Activated naive CD8-positive, alpha-beta T cell treated with anti-CD3 and anti-CD28 coated beads, Interleukin-2, amount 50 U/mL, for 24 hours (primary cell): Measurements from ENCODE around the gene HTR3A.
"Not testable (repeated sequence)": the region's sequence is repeated elsewhere in the genome, so short reads cannot be mapped to it uniquely, and the experiment has no call there.

Source experiments
- ATAC-seq: fragments of 150-1000 bp; cut with Tn5 transposase; one replicate; pipeline ENCODE4 v1.10.0; 2021
- DNase-seq: peaks from one replicate; pipeline ENCODE4 v3.0.0; 2021
- H3K27ac Mint-ChIP-seq: one replicate; pipeline ENCODE4 v1.8.0; 2021; ENCODE audit warnings: mild to moderate bottlenecking, mixed read lengths
- H3K27me3 Mint-ChIP-seq: one replicate; pipeline ENCODE4 v1.8.0; 2021; ENCODE audit warnings: mixed read lengths
- H3K36me3 Mint-ChIP-seq: one replicate; pipeline ENCODE4 v1.8.0; 2021; ENCODE audit warnings: low read depth, mixed read lengths
- H3K4me1 Mint-ChIP-seq: one replicate; pipeline ENCODE4 v1.8.0; 2021; ENCODE audit warnings: mixed read lengths
- H3K4me3 Mint-ChIP-seq: one replicate; pipeline ENCODE4 v1.8.0; 2021; ENCODE audit warnings: mild to moderate bottlenecking, moderate library complexity, mixed read lengths
- H3K9me3 Mint-ChIP-seq: one replicate; pipeline ENCODE4 v1.8.0; 2021; ENCODE audit warnings: mixed read lengths

HTR3A gene

GRCh38 chr11:113974741-113975470, at the start of gene HTR3A:
Gene HTR3A, plus strand, starts transcription at chr11:113975108. Its CDS starts 218 bp downstream, at chr11:113975326.
- H3K9me3 Mint-ChIP-seq: no peaks in the 10 kb centered on the region
- H3K36me3 Mint-ChIP-seq: no peaks in the 10 kb centered on the region
- DNase-seq (no peak), ATAC-seq (no peak)
- no peaks in the 10 kb centered on the region for H3K27me3 Mint-ChIP-seq
- no peak within 1 kb of the TSS for H3K4me3 Mint-ChIP-seq
- H3K4me1 Mint-ChIP-seq: peaks cover 2% of the 10 kb centered on the region
- H3K27ac Mint-ChIP-seq: no peak within 1 kb of the TSS

- H3K4me1 Mint-ChIP-seq: peaks cover 1% of the 10 kb centered on the region
- no peak overlapping the region for H3K4me3 Mint-ChIP-seq
- H3K36me3 Mint-ChIP-seq: no peaks in the 10 kb centered on the region
- ATAC-seq (no peak), DNase-seq (no peak)
- H3K27ac Mint-ChIP-seq: no peak overlapping the region
- no peaks in the 10 kb centered on the region for H3K9me3 Mint-ChIP-seq
- H3K27me3 Mint-ChIP-seq: peaks cover 18% of the 10 kb centered on the region
These were observed 48.4 kb upstream of the HTR3A start for GRCh38 chr11:113926273-113927197.

GRCh38 chr11:113928311-113928710, 46.6 kb upstream of the HTR3A start:
- H3K27ac Mint-ChIP-seq: no peak overlapping the region
- H3K4me1 Mint-ChIP-seq: peaks cover 1% of the 10 kb centered on the region
- peaks cover 16% of the 10 kb centered on the region for H3K27me3 Mint-ChIP-seq
- no peaks in the 10 kb centered on the region for H3K36me3 Mint-ChIP-seq
- H3K9me3 Mint-ChIP-seq: no peaks in the 10 kb centered on the region
- DNase-seq: no peak
- no peak for ATAC-seq
- no peak overlapping the region for H3K4me3 Mint-ChIP-seq

GRCh38 chr11:113932788-113933187, 42.1 kb upstream of the HTR3A start:
- Mint-ChIP-seq H3K9me3 (no peaks in the 10 kb centered on the region), H3K4me1 (no peaks in the 10 kb centered on the region), H3K36me3 (no peaks in the 10 kb centered on the region), H3K4me3 (no peak overlapping the region), H3K27me3 (peaks cover 13% of the 10 kb centered on the region), H3K27ac (no peak overlapping the region)
- DNase-seq (no peak), ATAC-seq (no peak)

- not testable (repeated sequence) for ATAC-seq, H3K27ac Mint-ChIP-seq, H3K9me3 Mint-ChIP-seq, H3K36me3 Mint-ChIP-seq, H3K4me1 Mint-ChIP-seq, DNase-seq, H3K4me3 Mint-ChIP-seq
- H3K27me3 Mint-ChIP-seq: peaks cover 10% of the 10 kb centered on the region
These were observed 40.7 kb upstream of the HTR3A start for GRCh38 chr11:113934193-113934592.

GRCh38 chr11:113934761-113935160, 40.1 kb upstream of the HTR3A start:
- H3K4me1 Mint-ChIP-seq: no peaks in the 10 kb centered on the region
- H3K4me3 Mint-ChIP-seq: no peak overlapping the region
- ATAC-seq (no peak), DNase-seq (no peak)
- H3K27ac Mint-ChIP-seq: no peak overlapping the region
- peaks cover 10% of the 10 kb centered on the region for H3K27me3 Mint-ChIP-seq
- no peaks in the 10 kb centered on the region for H3K36me3 Mint-ChIP-seq
- no peaks in the 10 kb centered on the region for H3K9me3 Mint-ChIP-seq

- H3K4me3 Mint-ChIP-seq: no peak overlapping the region
- ATAC-seq: no peak
- no peak for DNase-seq
- no peaks in the 10 kb centered on the region for H3K36me3 Mint-ChIP-seq
- no peaks in the 10 kb centered on the region for H3K4me1 Mint-ChIP-seq
- H3K27ac Mint-ChIP-seq: no peak overlapping the region
- no peaks in the 10 kb centered on the region for H3K9me3 Mint-ChIP-seq
- peaks cover 3% of the 10 kb centered on the region for H3K27me3 Mint-ChIP-seq
These were observed 39.0 kb upstream of the HTR3A start for GRCh38 chr11:113935858-113936257.

- H3K36me3 Mint-ChIP-seq: no peaks in the 10 kb centered on the region
- H3K27ac Mint-ChIP-seq: no peak overlapping the region
- no peak for DNase-seq
- H3K4me1 Mint-ChIP-seq: no peaks in the 10 kb centered on the region
- peaks cover 2% of the 10 kb centered on the region for H3K27me3 Mint-ChIP-seq
- H3K9me3 Mint-ChIP-seq: no peaks in the 10 kb centered on the region
- no peak overlapping the region for H3K4me3 Mint-ChIP-seq
- no peak for ATAC-seq
These were observed 37.0 kb upstream of the HTR3A start for GRCh38 chr11:113937918-113938317.

GRCh38 chr11:113942256-113942655, 32.7 kb upstream of the HTR3A start:
- no peaks in the 10 kb centered on the region for H3K36me3 Mint-ChIP-seq
- DNase-seq: no peak
- no peak overlapping the region for H3K27ac Mint-ChIP-seq
- no peaks in the 10 kb centered on the region for H3K4me1 Mint-ChIP-seq
- H3K4me3 Mint-ChIP-seq: no peak overlapping the region
- H3K27me3 Mint-ChIP-seq: no peaks in the 10 kb centered on the region
- ATAC-seq: no peak
- H3K9me3 Mint-ChIP-seq: no peaks in the 10 kb centered on the region

GRCh38 chr11:113946162-113946561, 28.7 kb upstream of the HTR3A start:
- H3K27ac Mint-ChIP-seq, H3K27me3 Mint-ChIP-seq, H3K9me3 Mint-ChIP-seq, H3K36me3 Mint-ChIP-seq, DNase-seq, H3K4me3 Mint-ChIP-seq, ATAC-seq, H3K4me1 Mint-ChIP-seq: not testable (repeated sequence)

- no peak for ATAC-seq
- Mint-ChIP-seq H3K27ac (no peak overlapping the region), H3K36me3 (no peaks in the 10 kb centered on the region), H3K4me1 (peaks cover 2% of the 10 kb centered on the region), H3K9me3 (no peaks in the 10 kb centered on the region), H3K4me3 (no peak overlapping the region), H3K27me3 (peaks cover 14% of the 10 kb centered on the region)
- no peak for DNase-seq
These were observed 26.9 kb upstream of the HTR3A start for GRCh38 chr11:113947994-113948393.

GRCh38 chr11:113949891-113950290, 25.0 kb upstream of the HTR3A start:
- Mint-ChIP-seq H3K27me3 (peaks cover 18% of the 10 kb centered on the region), H3K4me1 (peaks cover 2% of the 10 kb centered on the region), H3K36me3 (no peaks in the 10 kb centered on the region), H3K4me3 (no peak overlapping the region), H3K27ac (no peak overlapping the region), H3K9me3 (no peaks in the 10 kb centered on the region)
- ATAC-seq (no peak), DNase-seq (no peak)

- Mint-ChIP-seq H3K27me3 (peaks cover 18% of the 10 kb centered on the region), H3K4me3 (no peak overlapping the region), H3K36me3 (no peaks in the 10 kb centered on the region), H3K27ac (no peak overlapping the region), H3K9me3 (no peaks in the 10 kb centered on the region), H3K4me1 (peaks cover 2% of the 10 kb centered on the region)
- ATAC-seq: no peak
- no peak for DNase-seq
These were observed 23.4 kb upstream of the HTR3A start for GRCh38 chr11:113951537-113951936.

GRCh38 chr11:113952070-113952469, 22.8 kb upstream of the HTR3A start:
- ATAC-seq: no peak

GRCh38 chr11:113952588-113952987, 22.3 kb upstream of the HTR3A start:
- peaks cover 18% of the 10 kb centered on the region for H3K27me3 Mint-ChIP-seq
- H3K36me3 Mint-ChIP-seq: no peaks in the 10 kb centered on the region
- H3K27ac Mint-ChIP-seq: no peak overlapping the region
- no peak overlapping the region for H3K4me3 Mint-ChIP-seq
- H3K9me3 Mint-ChIP-seq: no peaks in the 10 kb centered on the region
- ATAC-seq (no peak), DNase-seq (no peak)
- H3K4me1 Mint-ChIP-seq: peaks cover 2% of the 10 kb centered on the region

More at GRCh38 chr11:113952070-113952469, 22.8 kb upstream of the HTR3A start:
- H3K27ac Mint-ChIP-seq: no peak overlapping the region
- no peak for DNase-seq
- no peak overlapping the region for H3K4me3 Mint-ChIP-seq
- no peaks in the 10 kb centered on the region for H3K9me3 Mint-ChIP-seq
- peaks cover 2% of the 10 kb centered on the region for H3K4me1 Mint-ChIP-seq
- H3K36me3 Mint-ChIP-seq: no peaks in the 10 kb centered on the region
- H3K27me3 Mint-ChIP-seq: peaks cover 18% of the 10 kb centered on the region
